RWPE1 (cell line): ENCODE results near the gene PAXX.

Experiments
- CTCF ChIA-PET: fragments of 350-600 bp; sonication (Branson Sonifier 250); formaldehyde crosslinking; extraction: SDS; loops from one replicate; lab custom pipeline; 2021; lab: Yijun Ruan, JAX
- POLR2A ChIA-PET: fragments of 400-600 bp; formaldehyde crosslinking; extraction: SDS; loops from one replicate; lab custom pipeline; 2020; ENCODE audit warnings: antibody characterized with exemption; ENCODE audit not compliant: low non-redundant PET; lab: Yijun Ruan, JAX
- DNase-seq: peaks from one replicate; pipeline ENCODE4 v3.0.0; 2012; ENCODE audit warnings: low spot score
- H3K27ac ChIP-seq: fragments of 450-650 bp; 2 replicates; pipeline ENCODE4 v1.5.1; 2017
- TF ChIP-seq, protein P1 (sequence below): fragments of 450-650 bp; conservative IDR thresholded peaks from 2 replicates; pipeline ENCODE4 v1.5.1; 2017; ENCODE audit warnings: low read depth, mild to moderate bottlenecking

Gene PAXX

DNA sequence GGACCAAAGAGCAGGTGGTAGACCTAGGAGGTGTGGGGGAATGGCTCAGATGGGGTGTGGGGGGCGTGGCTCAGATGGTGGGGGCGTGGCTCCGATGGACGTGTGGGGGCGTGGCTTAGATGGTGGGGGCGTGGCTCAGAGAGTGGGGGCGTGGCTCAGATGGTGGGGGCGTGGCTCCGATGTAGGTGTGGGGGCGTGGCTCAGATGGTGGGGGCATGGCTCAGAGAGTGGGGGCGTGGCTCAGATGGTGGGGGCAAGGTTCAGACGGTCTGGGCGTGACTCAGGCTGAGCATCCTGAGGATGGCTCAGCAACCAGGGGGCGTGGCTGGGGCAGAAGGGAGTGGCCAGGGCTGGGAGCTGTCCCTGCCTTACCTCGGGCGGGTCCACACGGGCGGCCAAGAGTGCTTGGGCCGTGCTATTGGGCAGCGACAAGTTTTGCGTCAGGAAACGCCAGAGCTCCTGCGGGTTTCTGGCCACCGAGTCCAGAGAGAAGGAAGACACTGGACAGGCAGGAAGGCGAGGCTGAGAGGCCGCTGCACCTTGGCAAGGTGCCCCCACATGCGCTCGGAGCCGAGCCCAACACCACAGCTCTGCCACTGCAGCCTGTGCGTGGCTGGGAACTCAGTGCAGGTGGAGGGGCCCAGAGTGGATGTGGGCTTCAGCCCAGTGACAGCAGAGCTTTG lies 29.9 kb downstream of the PAXX start:
- ChIA-PET POLR2A (interaction anchor here (0.6 kb wide), 1 partner anchor 205 kb away, joined by 3 read pairs; no protein-coding TSS in a partner anchor), CTCF (interaction anchor here (0.6 to 6.1 kb wide), 3 partner anchors 13 to 63 kb away, joined by 3 to 36 read pairs (median 7); no protein-coding TSS in a partner anchor)
- TF ChIP-seq, protein P1, sequence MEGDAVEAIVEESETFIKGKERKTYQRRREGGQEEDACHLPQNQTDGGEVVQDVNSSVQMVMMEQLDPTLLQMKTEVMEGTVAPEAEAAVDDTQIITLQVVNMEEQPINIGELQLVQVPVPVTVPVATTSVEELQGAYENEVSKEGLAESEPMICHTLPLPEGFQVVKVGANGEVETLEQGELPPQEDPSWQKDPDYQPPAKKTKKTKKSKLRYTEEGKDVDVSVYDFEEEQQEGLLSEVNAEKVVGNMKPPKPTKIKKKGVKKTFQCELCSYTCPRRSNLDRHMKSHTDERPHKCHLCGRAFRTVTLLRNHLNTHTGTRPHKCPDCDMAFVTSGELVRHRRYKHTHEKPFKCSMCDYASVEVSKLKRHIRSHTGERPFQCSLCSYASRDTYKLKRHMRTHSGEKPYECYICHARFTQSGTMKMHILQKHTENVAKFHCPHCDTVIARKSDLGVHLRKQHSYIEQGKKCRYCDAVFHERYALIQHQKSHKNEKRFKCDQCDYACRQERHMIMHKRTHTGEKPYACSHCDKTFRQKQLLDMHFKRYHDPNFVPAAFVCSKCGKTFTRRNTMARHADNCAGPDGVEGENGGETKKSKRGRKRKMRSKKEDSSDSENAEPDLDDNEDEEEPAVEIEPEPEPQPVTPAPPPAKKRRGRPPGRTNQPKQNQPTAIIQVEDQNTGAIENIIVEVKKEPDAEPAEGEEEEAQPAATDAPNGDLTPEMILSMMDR = no peak
- peak; percentile 95 for DNase-seq
- H3K27ac ChIP-seq = peak overlapping the region; percentile 81

DNA sequence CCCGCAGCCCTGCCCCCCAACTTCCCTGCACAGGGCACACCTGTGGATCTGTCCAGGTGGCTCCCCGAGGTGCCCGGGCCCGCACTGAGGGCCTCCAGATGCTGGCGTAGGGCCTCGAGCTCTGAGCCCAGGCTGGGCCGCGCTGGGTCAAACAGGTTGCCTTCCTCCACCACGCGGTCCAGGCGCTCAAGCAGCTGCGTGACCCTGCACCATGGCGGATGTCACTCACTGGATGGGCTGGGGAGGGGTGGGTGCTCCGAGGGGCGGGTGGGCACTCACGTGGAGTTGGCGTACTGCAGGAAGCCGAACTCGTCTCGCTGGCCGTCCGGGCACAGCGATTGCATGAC lies 30.4 kb downstream of the PAXX start:
- DNase-seq = no peak
- ChIA-PET CTCF (interaction anchor here (0.6 to 6.1 kb wide), 3 partner anchors 12 to 62 kb away, joined by 3 to 36 read pairs (median 7); no protein-coding TSS in a partner anchor), POLR2A (no interaction called here)
- TF ChIP-seq, protein P1 = no peak
- H3K27ac ChIP-seq = peak overlapping the region; percentile 81

DNA sequence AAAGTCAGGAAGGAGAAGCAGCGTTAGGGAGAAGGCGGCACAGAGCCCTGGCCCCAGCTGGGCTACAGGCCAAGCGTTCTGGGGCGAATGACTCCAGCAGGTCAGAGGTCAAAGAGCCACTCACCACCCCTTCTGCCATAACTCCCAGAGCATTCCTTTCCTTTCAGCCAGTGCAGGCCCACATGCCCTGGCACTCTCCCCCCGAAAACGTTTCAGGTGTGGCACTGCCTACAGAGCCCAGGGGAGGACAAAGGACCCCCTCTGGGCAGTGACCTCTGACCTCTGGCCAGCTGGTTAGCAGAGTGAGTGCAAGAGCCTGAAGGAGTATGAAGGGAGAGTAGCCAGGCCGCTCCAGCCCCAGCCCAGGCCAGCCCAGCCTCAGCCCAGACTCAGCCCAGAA lies 30.9 kb downstream of the PAXX start:
- no peak for DNase-seq
- CTCF ChIA-PET = interaction anchor here (0.6 to 6.1 kb wide), 3 partner anchors 12 to 279 kb away, joined by 3 to 36 read pairs (median 4); partner anchors contain the start of gene NRARP
- H3K27ac ChIP-seq = peak overlapping the region; percentile 81
- POLR2A ChIA-PET = no interaction called here
- TF ChIP-seq, protein P1 = no peak

DNA sequence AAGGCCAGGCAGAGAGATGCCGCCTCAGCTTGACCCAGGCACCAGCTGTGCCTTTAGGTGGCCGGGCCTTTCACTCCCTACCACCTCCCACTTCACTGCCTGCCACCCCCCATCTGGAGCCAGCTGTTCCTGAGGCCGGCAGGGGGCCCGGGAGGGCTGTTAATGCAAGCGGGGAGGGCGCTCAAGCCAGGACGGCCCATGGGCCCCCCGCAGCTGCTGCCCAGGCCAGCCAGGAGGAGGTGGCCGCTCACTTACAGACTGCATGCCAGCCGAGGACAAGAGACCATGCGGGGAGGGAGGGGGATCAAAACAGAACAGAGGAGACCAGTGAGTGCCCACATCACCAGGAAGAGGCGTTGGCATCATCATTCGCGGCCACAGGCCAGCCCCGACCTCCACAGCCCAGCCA lies 31.4 kb downstream of the PAXX start:
- ChIA-PET POLR2A (no interaction called here), CTCF (interaction anchor here (0.5 to 6.1 kb wide), 4 partner anchors 11 to 279 kb away, joined by 3 to 36 read pairs (median 4); partner anchors contain the start of gene NRARP)
- TF ChIP-seq, protein P1 = no peak
- DNase-seq = no peak
- H3K27ac ChIP-seq = peak overlapping the region; percentile 81

DNA sequence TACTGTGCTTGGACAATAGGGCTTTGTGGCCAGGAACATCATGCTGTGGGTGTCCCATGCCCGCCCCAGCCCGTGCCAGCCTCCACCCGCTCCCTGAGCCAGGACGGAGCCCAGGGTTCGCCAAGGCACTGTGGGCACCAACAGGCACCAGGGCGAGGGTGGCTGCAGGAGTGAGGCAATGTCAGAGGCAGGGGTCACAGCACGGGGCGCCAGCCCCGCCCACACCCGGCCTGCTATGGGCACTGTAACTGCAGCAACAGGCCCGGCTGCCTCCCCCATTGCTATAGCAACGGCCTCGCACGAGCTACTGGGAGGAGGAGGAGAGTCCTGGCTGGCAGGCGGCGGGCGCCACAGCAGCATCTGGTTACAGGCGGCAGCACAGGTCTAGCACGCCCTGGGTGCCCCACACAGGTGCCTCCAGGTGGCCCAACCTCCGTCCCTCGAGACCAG lies 33.3 kb downstream of the PAXX start:
- TF ChIP-seq, protein P1 = no peak; the same call in 1 of the 2 replicates
- ChIA-PET CTCF (interaction anchor here (0.6 to 4.7 kb wide), 6 partner anchors 11 to 131 kb away, joined by 3 to 44 read pairs (median 4); partner anchors contain the start of gene NPDC1), POLR2A (interaction anchor here (1.2 kb wide), 1 partner anchor 33 kb away, joined by 5 read pairs; the partner anchor contains the start of gene PAXX)
- H3K27ac ChIP-seq = peak overlapping the region; percentile 81
- DNase-seq = peak; percentile 61

DNA sequence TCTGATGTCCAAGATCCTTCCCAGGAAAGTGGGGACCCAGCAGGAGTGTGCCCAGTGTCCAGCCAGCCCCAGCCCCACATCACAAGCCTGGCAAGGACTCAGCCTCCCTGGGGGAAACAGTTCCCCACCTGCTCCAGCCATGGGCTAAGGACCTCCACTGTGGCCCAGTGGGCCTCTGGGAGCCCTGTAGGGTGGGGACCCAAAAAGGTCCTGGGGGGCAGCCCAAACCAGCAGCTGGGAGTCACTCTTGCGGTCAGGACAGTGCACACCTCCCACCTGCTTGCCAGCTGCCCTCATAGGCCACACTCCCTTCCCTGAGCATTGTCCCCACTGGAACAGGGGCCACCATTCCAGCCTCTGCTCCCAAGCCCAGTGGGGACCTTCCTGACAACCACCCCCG lies 34.2 kb downstream of the PAXX start:
- DNase-seq = no peak
- ChIA-PET POLR2A (no interaction called here), CTCF (interaction anchor here (0.5 to 4.7 kb wide), 6 partner anchors 10 to 190 kb away, joined by 3 to 44 read pairs (median 5); partner anchors contain the start of gene NPDC1)
- H3K27ac ChIP-seq = peak overlapping the region; percentile 81
- TF ChIP-seq, protein P1 = no peak
